Naive thymus-derived CD8-positive, alpha-beta T cell (primary cell): ENCODE measurements around the gene LDB1. TPM values are rescaled to one million over a fixed set of nuclear protein-coding genes. Genes with fewer than 3 reads are reported as not detected.
A peak's percentile ranks its signal among the peaks of the same experiment; 100 is the strongest.

Source experiments
- ATAC-seq, 2 donors: fragments of 150-1000 bp; cut with Tn5 transposase in 1 of 2; sonication (Bioruptor Pico), chemical (Tn5 transposase) in 1 of 2; 1 replicate in 1 of 2; 2 replicates in 1 of 2; pipeline ENCODE4 v1.10.0; 2021; ENCODE audit warnings: mild to moderate bottlenecking in 2 of 2, moderate library complexity in 2 of 2
- POLR2A ChIA-PET: fragments of 350-600 bp; sonication (Branson Sonifier 250); formaldehyde crosslinking; loops from one replicate; lab custom pipeline; 2021; ENCODE audit warnings: antibody characterized with exemption; lab: Charles Lee
- DNase-seq, 10 donors: peaks; one replicate each; pipeline versions ENCODE4 v3.0.0 to v3.0.0-alpha.2; 2020 to 2022
- H3K27ac Mint-ChIP-seq, 10 donors: one replicate each; pipeline ENCODE4 v1.8.0; 2020 to 2022; ENCODE audit warnings: mild to moderate bottlenecking in 10 of 10, mixed read lengths in 10 of 10, moderate library complexity in 4 of 10, inconsistent platforms in 1 of 10
- H3K27me3 Mint-ChIP-seq, 5 donors: one replicate each; pipeline ENCODE4 v1.8.0; 2021 to 2022; ENCODE audit warnings: mixed read lengths in 5 of 5
- H3K36me3 Mint-ChIP-seq, 3 donors: one replicate each; pipeline ENCODE4 v1.8.0; 2020 to 2022; ENCODE audit warnings: mixed read lengths in 3 of 3, mild to moderate bottlenecking in 2 of 3, inconsistent platforms in 1 of 3
- H3K4me1 Mint-ChIP-seq, 4 donors: one replicate each; pipeline ENCODE4 v1.8.0; 2021 to 2022; ENCODE audit warnings: mixed read lengths in 4 of 4
- H3K4me3 Mint-ChIP-seq, 10 donors: one replicate each; pipeline ENCODE4 v1.8.0; 2020 to 2022; ENCODE audit warnings: mild to moderate bottlenecking in 10 of 10, mixed read lengths in 10 of 10, moderate library complexity in 6 of 10, inconsistent platforms in 1 of 10
- H3K9me3 Mint-ChIP-seq, 9 donors: one replicate each; pipeline ENCODE4 v1.8.0; 2020 to 2022; ENCODE audit warnings: mixed read lengths in 9 of 9, mild to moderate bottlenecking in 3 of 9, inconsistent platforms in 1 of 9, moderate library complexity in 1 of 9
- polyA plus RNA-seq, 3 donors: library from polyadenylated mRNA; unstranded; fragments of 300-500 nt; fragmentation: Illumina TruSeq; gene quantifications; one replicate each; pipeline ENCODE4 v1.2.3, GENCODE V29; 2021
- total RNA-seq, 8 experiments: library from RNA in 2 of 8; stranded (reverse) in 2 of 8; gene quantifications; one replicate each; pipeline ENCODE4 v1.2.3 and lab custom pipeline; 2021 to 2026

LDB1 gene
- total and polyA plus RNA-seq, 5 experiments from 2014 or later: 29.2 to 156 (median 45.1) TPM

DNA sequence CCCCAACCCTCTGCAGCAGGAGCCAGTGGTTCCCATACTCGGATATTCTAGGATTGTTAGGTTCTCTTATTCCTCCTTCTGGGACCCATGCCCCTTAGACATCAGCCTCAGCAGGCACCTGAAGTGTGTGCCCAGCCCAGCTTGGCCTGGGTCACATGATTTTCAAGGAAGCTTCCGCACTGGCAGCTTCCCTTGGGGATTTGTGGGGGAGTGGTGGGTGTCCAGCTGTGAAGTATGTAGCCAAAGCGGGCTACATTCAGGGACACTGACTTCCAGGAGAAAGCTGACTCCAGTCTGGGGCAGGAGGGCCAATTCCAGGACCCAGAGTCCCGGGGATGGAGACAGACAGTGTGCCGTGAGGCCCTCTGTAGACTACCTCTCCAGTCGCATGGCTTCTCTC, 1.3 kb downstream of the LDB1 start:
- DNase-seq: peak in 2 of 10 donors; percentile 19 to 34

DNA sequence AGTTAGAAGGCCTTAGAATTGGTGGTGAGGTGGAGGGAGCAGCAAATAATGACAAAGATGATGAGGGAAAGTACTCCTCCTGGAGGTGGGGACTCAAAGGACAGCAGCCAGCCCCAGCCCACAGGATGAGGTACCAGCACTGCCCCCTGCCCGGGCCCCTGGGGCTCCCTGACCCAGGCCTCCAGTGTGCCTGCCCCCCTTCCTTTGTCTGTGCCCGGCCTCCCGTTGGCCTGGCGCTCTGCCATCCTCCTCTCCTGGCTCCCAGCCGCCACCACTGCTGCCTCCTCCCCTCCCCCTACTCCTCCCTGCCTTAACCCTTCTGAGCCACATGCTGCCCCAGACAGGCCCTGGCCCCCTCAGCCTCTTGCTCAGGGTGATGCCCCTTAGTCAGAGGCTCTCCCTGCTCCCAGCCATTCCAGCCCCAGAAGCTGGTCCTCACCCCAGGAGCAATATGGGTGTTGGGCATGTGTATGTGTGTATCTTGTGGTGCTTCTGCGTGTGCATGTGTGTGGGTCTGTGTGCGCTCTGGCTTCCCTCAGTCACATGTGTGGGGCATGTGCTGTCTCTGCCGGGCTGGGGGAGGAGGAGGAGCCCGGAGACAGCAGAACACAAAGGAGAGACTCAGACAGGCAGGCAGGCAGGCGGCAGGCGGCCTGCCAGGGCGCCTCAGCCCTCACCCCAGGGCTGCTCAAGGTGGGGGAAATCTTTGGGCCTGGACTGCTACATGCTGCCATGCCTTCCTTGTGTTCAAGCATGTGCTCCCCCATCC, 2.6 kb downstream of the LDB1 start:
- peak overlapping the region; percentile 87 to 97 (median 94) for H3K4me3 Mint-ChIP-seq
- H3K4me1 Mint-ChIP-seq: peaks cover 37 to 81% (median 73%) of the 10 kb centered on the region in 4 donors
- H3K36me3 Mint-ChIP-seq: no peaks in the 10 kb centered on the region
- peak overlapping the region; percentile 92 to 99 (median 98) for H3K27ac Mint-ChIP-seq
- POLR2A ChIA-PET: interaction anchor here (0.7 to 1.9 kb wide), 6 partner anchors 14 to 299 kb away, joined by 3 to 11 read pairs (median 6); partner anchors contain the start of genes ARMH3, NOLC1, OGA and PPRC1
- H3K27me3 Mint-ChIP-seq: no peaks in the 10 kb centered on the region
- no peaks in the 10 kb centered on the region for H3K9me3 Mint-ChIP-seq
- DNase-seq: peak; percentile 46 to 78 (median 66)
- peak; percentile 39 to 52 for ATAC-seq

More for the DNA sequence above, 1.3 kb downstream of the LDB1 start:
- Mint-ChIP-seq H3K36me3 (no peaks in the 10 kb centered on the region), H3K4me3 (peak overlapping the region; percentile 87 to 97 (median 94)), H3K27me3 (no peaks in the 10 kb centered on the region), H3K27ac (peak overlapping the region; percentile 92 to 99 (median 98)), H3K9me3 (no peaks in the 10 kb centered on the region), H3K4me1 (peaks cover 36 to 76% (median 63%) of the 10 kb centered on the region in 4 donors)
- POLR2A ChIA-PET: interaction anchor here (0.5 to 1.9 kb wide), 12 partner anchors 10 to 663 kb away, joined by 3 to 11 read pairs (median 5); partner anchors contain the start of genes ARMH3, GBF1, HPS6 and OGA
- ATAC-seq: no peak

GRCh38 chr10:102116656-102117055, 3.5 kb downstream of the LDB1 start:
- Mint-ChIP-seq H3K4me1 (peaks cover 37 to 86% (median 76%) of the 10 kb centered on the region in 4 donors), H3K4me3 (peak overlapping the region; percentile 87 to 97 (median 94)), H3K27me3 (no peaks in the 10 kb centered on the region), H3K9me3 (no peaks in the 10 kb centered on the region), H3K36me3 (peaks cover 0 to 5% (median 0%) of the 10 kb centered on the region in 3 donors), H3K27ac (peak overlapping the region; percentile 77 to 99 (median 98))
- DNase-seq (no peak), ATAC-seq (no peak)
- POLR2A ChIA-PET: interaction anchor here (1.2 kb wide), 1 partner anchor 35 kb away, joined by 4 read pairs; the partner anchor contains the start of gene NOLC1

GRCh38 chr10:102115775-102116174, 4.4 kb downstream of the LDB1 start:
- peak overlapping the region; percentile 83 to 97 (median 94) for H3K4me3 Mint-ChIP-seq
- peaks cover 32 to 82% (median 70%) of the 10 kb centered on the region in 4 donors for H3K4me1 Mint-ChIP-seq
- ATAC-seq: no peak
- no peaks in the 10 kb centered on the region for H3K9me3 Mint-ChIP-seq
- no peak for DNase-seq
- POLR2A ChIA-PET: interaction anchor here (0.6 to 2.1 kb wide), 6 partner anchors 8 to 298 kb away, joined by 3 to 9 read pairs (median 4); partner anchors contain the start of genes NOLC1 and OGA
- no peaks in the 10 kb centered on the region for H3K27me3 Mint-ChIP-seq
- H3K27ac Mint-ChIP-seq: peak overlapping the region; percentile 77 to 99 (median 95)
- H3K36me3 Mint-ChIP-seq: peaks cover 0 to 11% (median 2%) of the 10 kb centered on the region in 3 donors

GRCh38 chr10:102114861-102115618, 5.1 kb downstream of the LDB1 start:
- POLR2A ChIA-PET: interaction anchor here (0.5 to 2.1 kb wide), 13 partner anchors 7 to 332 kb away, joined by 3 to 10 read pairs (median 4); partner anchors contain the start of genes NOLC1, NPM3, OGA and PPRC1
- no peaks in the 10 kb centered on the region for H3K27me3 Mint-ChIP-seq
- H3K27ac Mint-ChIP-seq: peak overlapping the region; percentile 77 to 99 (median 95)
- ATAC-seq (peak; percentile 61 to 66), DNase-seq (peak; percentile 57 to 88 (median 76))
- peak overlapping the region; percentile 83 to 97 (median 94) for H3K4me3 Mint-ChIP-seq
- peaks cover 0 to 18% (median 4%) of the 10 kb centered on the region in 3 donors for H3K36me3 Mint-ChIP-seq
- H3K4me1 Mint-ChIP-seq: peaks cover 34 to 81% (median 69%) of the 10 kb centered on the region in 4 donors
- H3K9me3 Mint-ChIP-seq: no peaks in the 10 kb centered on the region

DNA sequence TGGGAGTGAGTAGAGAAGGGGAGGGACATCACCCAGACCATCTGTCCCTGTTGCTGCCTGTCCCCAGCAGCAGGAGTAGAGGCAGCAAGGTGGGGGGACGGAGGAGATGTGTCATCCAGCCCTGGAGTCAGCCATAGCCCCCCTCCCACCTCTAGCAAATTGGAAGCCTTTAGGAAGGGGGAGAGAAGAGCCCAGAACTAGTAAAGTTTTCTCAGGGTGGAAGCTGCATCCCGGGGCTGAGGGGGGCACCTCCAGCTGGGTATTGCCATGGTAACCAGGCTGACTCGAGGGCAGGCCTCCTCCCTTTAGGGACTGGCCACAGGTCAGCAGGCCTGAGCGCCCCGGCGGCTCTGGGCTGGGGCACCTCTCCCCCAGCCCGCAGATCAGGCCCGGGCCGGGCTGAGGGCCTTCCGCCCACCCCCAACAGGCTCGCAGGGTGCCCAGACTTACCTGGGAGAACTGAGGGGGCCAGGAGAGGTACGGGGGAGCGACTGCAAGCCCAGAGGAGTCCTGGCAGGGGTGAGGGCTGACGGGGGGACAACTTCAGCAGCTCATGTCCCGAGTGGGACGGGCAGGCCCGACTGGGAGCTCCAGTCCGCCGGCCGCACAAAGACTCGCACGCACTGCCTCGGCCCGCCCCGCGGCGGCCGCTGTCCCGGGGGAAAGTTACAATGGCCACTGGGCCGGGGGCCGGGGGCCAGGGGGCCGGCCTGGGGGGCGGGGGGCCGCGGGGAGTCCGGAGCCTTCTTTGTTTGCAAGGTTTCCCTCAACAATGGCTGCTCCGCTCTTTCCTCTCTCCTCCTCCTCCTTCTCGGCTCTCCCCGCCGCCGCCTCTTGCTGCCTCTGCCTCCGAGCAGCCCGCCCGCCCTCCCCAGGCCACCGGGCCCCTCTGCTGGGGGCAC, 6.0 kb downstream of the LDB1 start:
- Mint-ChIP-seq H3K4me1 (peaks cover 37 to 76% (median 68%) of the 10 kb centered on the region in 4 donors), H3K27me3 (no peaks in the 10 kb centered on the region), H3K36me3 (peaks cover 0 to 26% (median 9%) of the 10 kb centered on the region in 3 donors), H3K4me3 (peak overlapping the region; percentile 83 to 97 (median 94)), H3K27ac (peak overlapping the region; percentile 76 to 99 (median 92)), H3K9me3 (no peaks in the 10 kb centered on the region)
- POLR2A ChIA-PET: interaction anchor here (0.8 to 2.1 kb wide), 10 partner anchors 11 to 281 kb away, joined by 3 to 10 read pairs (median 4); partner anchors contain the start of genes NOLC1 and PPRC1
- DNase-seq (peak in 1 of 10 donors; percentile 5), ATAC-seq (peak; percentile 17 to 19)

- H3K4me1 Mint-ChIP-seq: peaks cover 35 to 71% (median 63%) of the 10 kb centered on the region in 4 donors
- POLR2A ChIA-PET: interaction anchor here (0.6 to 2.1 kb wide), 8 partner anchors 10 to 48 kb away, joined by 3 to 10 read pairs (median 4); partner anchors contain the start of gene HPS6
Observed at GRCh38 chr10:102113261-102113955, 6.8 kb downstream of the LDB1 start.

GRCh38 chr10:102112210-102112817, 7.9 kb downstream of the LDB1 start:
- Mint-ChIP-seq H3K27me3 (no peaks in the 10 kb centered on the region), H3K36me3 (peaks cover 0 to 43% (median 12%) of the 10 kb centered on the region in 3 donors), H3K27ac (peak overlapping the region in 8 of 10 donors; percentile 4 to 93 (median 32)), H3K9me3 (no peaks in the 10 kb centered on the region), H3K4me1 (peaks cover 26 to 63% (median 52%) of the 10 kb centered on the region in 4 donors), H3K4me3 (peak overlapping the region in 9 of 10 donors; percentile 5 to 95 (median 88))
- ATAC-seq (no peak), DNase-seq (no peak)
- POLR2A ChIA-PET: interaction anchor here (0.9 to 1.4 kb wide), 4 partner anchors 8 to 47 kb away, joined by 3 to 4 read pairs (median 4); partner anchors contain the start of genes HPS6 and LDB1

More at GRCh38 chr10:102113261-102113955, 6.8 kb downstream of the LDB1 start:
- Mint-ChIP-seq H3K27me3 (no peaks in the 10 kb centered on the region), H3K4me3 (peak overlapping the region; percentile 83 to 95 (median 89)), H3K36me3 (peaks cover 0 to 34% (median 12%) of the 10 kb centered on the region in 3 donors), H3K27ac (peak overlapping the region; percentile 58 to 96 (median 87)), H3K9me3 (no peaks in the 10 kb centered on the region)
- DNase-seq (no peak), ATAC-seq (no peak)

- H3K27me3 Mint-ChIP-seq: no peaks in the 10 kb centered on the region
- POLR2A ChIA-PET: interaction anchor here (0.6 to 1.4 kb wide), 3 partner anchors 9 to 13 kb away, joined by 3 to 4 read pairs (median 3); partner anchors contain the start of gene LDB1
- ATAC-seq: no peak
- H3K36me3 Mint-ChIP-seq: peaks cover 0 to 51% (median 12%) of the 10 kb centered on the region in 3 donors
- no peak for DNase-seq
- H3K4me3 Mint-ChIP-seq: peak overlapping the region in 1 of 10 donors; percentile 16
- H3K9me3 Mint-ChIP-seq: no peaks in the 10 kb centered on the region
- H3K27ac Mint-ChIP-seq: peak overlapping the region in 4 of 10 donors; percentile 40 to 67 (median 62)
- peaks cover 20 to 54% (median 43%) of the 10 kb centered on the region in 4 donors for H3K4me1 Mint-ChIP-seq
Observed at GRCh38 chr10:102111276-102111675, 8.9 kb downstream of the LDB1 start.
